ENCODE data around the gene ULK1.
A peak's percentile ranks its signal among the peaks of the same experiment; 100 is the strongest.
"Not testable (repeated sequence)": the region's sequence is repeated elsewhere in the genome, so short reads cannot be mapped to it uniquely, and the experiment has no call there.

Gene ULK1

GRCh38 chr12:131948166-131948712 lies 53.8 kb downstream of the ULK1 start:
- no peaks in the 10 kb centered on the region for H3K9me3 ChIP-seq (ENCODE audit: severe bottlenecking)
- H3K4me3 ChIP-seq (ENCODE audit: severe bottlenecking), result no peak overlapping the region
- H3K36me3 ChIP-seq (ENCODE audit: low read depth), result no peaks in the 10 kb centered on the region
- no peak for TF ChIP-seq CTCF (IDR thresholded peaks at IDR 0.05; ENCODE audit: poor library complexity, severe bottlenecking)
- DNase-seq (ENCODE audit: low spot score) (no peak), ATAC-seq (ENCODE audit: low read depth) (no peak)
- no peak overlapping the region for H3K27ac ChIP-seq (ENCODE audit: poor library complexity, severe bottlenecking)
- no peaks in the 10 kb centered on the region for H3K27me3 ChIP-seq (ENCODE audit: insufficient read depth, poor library complexity, severe bottlenecking)
- H3K4me1 ChIP-seq (ENCODE audit: insufficient read depth, poor library complexity, severe bottlenecking), result peaks cover 3% of the 10 kb centered on the region

- peak overlapping the region; percentile 81 for H3K4me3 ChIP-seq (ENCODE audit: severe bottlenecking)
- not testable (repeated sequence) for H3K36me3 ChIP-seq (ENCODE audit: low read depth); H3K27ac ChIP-seq (ENCODE audit: poor library complexity, severe bottlenecking); H3K9me3 ChIP-seq (ENCODE audit: severe bottlenecking); H3K27me3 ChIP-seq (ENCODE audit: insufficient read depth, poor library complexity, severe bottlenecking); DNase-seq (ENCODE audit: low spot score); ATAC-seq (ENCODE audit: low read depth); H3K4me1 ChIP-seq (ENCODE audit: insufficient read depth, poor library complexity, severe bottlenecking)
Observed at GRCh38 chr12:131948713-131949430, 54.5 kb downstream of the ULK1 start.

- Histone ChIP-seq H3K9me3 (ENCODE audit: severe bottlenecking) (no peaks in the 10 kb centered on the region), H3K4me3 (ENCODE audit: severe bottlenecking) (peak within 1 kb of the TSS; percentile 81), H3K4me1 (ENCODE audit: insufficient read depth, poor library complexity, severe bottlenecking) (peaks cover 3% of the 10 kb centered on the region), H3K36me3 (ENCODE audit: low read depth) (no peaks in the 10 kb centered on the region), H3K27me3 (ENCODE audit: insufficient read depth, poor library complexity, severe bottlenecking) (no peaks in the 10 kb centered on the region), H3K27ac (ENCODE audit: poor library complexity, severe bottlenecking) (peak within 1 kb of the TSS; percentile 46)
- ATAC-seq (ENCODE audit: low read depth), result peak; percentile 94
- TF ChIP-seq CTCF (IDR thresholded peaks at IDR 0.05; ENCODE audit: poor library complexity, severe bottlenecking), result peak; percentile 76
- DNase-seq (ENCODE audit: low spot score), result peak; percentile 92
Observed at GRCh38 chr12:131949431-131950181, 55.2 kb downstream of the ULK1 start, which contains the start of gene EP400. TSS of gene EP400 (plus strand) at chr12:131949942. CDS start at chr12:131960620, 10,678 bp downstream.

- no peak; the same call in 2 of the 3 replicates for ATAC-seq (ENCODE audit: low read depth)
- Histone ChIP-seq H3K4me1 (ENCODE audit: insufficient read depth, poor library complexity, severe bottlenecking) (peaks cover 4% of the 10 kb centered on the region), H3K9me3 (ENCODE audit: severe bottlenecking) (no peaks in the 10 kb centered on the region), H3K27ac (ENCODE audit: poor library complexity, severe bottlenecking) (peak overlapping the region; percentile 46), H3K4me3 (ENCODE audit: severe bottlenecking) (peak overlapping the region; percentile 81), H3K27me3 (ENCODE audit: insufficient read depth, poor library complexity, severe bottlenecking) (no peaks in the 10 kb centered on the region), H3K36me3 (ENCODE audit: low read depth) (no peaks in the 10 kb centered on the region)
- no peak for DNase-seq (ENCODE audit: low spot score)
- no peak for TF ChIP-seq CTCF (IDR thresholded peaks at IDR 0.05; ENCODE audit: poor library complexity, severe bottlenecking)
Observed at GRCh38 chr12:131950182-131950913, 55.9 kb downstream of the ULK1 start.

- not testable (repeated sequence) for H3K27me3 ChIP-seq (ENCODE audit: insufficient read depth, poor library complexity, severe bottlenecking); ATAC-seq (ENCODE audit: low read depth); H3K27ac ChIP-seq (ENCODE audit: poor library complexity, severe bottlenecking); H3K36me3 ChIP-seq (ENCODE audit: low read depth); H3K9me3 ChIP-seq (ENCODE audit: severe bottlenecking); DNase-seq (ENCODE audit: low spot score); H3K4me3 ChIP-seq (ENCODE audit: severe bottlenecking)
- peaks cover 15% of the 10 kb centered on the region for H3K4me1 ChIP-seq (ENCODE audit: insufficient read depth, poor library complexity, severe bottlenecking)
Observed at GRCh38 chr12:131953810-131954209, 59.4 kb downstream of the ULK1 start.

- not testable (repeated sequence) for H3K4me3 ChIP-seq (ENCODE audit: severe bottlenecking); DNase-seq (ENCODE audit: low spot score); H3K36me3 ChIP-seq (ENCODE audit: low read depth); H3K27me3 ChIP-seq (ENCODE audit: insufficient read depth, poor library complexity, severe bottlenecking); H3K9me3 ChIP-seq (ENCODE audit: severe bottlenecking); H3K27ac ChIP-seq (ENCODE audit: poor library complexity, severe bottlenecking); ATAC-seq (ENCODE audit: low read depth)
- H3K4me1 ChIP-seq (ENCODE audit: insufficient read depth, poor library complexity, severe bottlenecking), result peaks cover 15% of the 10 kb centered on the region
Observed at GRCh38 chr12:131954460-131954859, 60.0 kb downstream of the ULK1 start.
